ENCODE results near the gene RNGTT.

DNA sequence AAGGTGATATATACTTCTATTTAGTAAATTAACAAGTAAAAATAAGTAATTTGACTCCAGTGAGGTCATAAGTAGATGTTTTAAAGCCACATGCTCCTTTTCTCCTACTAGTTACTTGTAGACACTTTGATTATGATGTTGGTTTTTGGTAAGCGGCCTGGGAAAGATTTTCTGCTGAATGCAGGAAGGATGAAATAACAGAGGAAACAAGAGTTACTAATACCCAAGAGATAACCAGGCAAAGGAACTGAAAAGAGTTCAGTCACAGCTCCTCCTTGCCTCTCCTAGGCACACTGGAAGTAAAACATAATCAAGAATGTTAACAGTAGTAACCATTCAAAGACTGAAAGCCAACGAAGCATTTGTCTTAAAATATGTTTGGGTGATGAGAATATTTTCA, 203.3 kb downstream of the RNGTT start:
- TF ChIP-seq, protein P1, sequence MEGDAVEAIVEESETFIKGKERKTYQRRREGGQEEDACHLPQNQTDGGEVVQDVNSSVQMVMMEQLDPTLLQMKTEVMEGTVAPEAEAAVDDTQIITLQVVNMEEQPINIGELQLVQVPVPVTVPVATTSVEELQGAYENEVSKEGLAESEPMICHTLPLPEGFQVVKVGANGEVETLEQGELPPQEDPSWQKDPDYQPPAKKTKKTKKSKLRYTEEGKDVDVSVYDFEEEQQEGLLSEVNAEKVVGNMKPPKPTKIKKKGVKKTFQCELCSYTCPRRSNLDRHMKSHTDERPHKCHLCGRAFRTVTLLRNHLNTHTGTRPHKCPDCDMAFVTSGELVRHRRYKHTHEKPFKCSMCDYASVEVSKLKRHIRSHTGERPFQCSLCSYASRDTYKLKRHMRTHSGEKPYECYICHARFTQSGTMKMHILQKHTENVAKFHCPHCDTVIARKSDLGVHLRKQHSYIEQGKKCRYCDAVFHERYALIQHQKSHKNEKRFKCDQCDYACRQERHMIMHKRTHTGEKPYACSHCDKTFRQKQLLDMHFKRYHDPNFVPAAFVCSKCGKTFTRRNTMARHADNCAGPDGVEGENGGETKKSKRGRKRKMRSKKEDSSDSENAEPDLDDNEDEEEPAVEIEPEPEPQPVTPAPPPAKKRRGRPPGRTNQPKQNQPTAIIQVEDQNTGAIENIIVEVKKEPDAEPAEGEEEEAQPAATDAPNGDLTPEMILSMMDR (IDR thresholded peaks at IDR 0.05): no peak
- TF ChIP-seq POLR2A (IDR thresholded peaks at IDR 0.05) (no peak), POLR2AphosphoS5 (IDR thresholded peaks at IDR 0.05) (no peak), EP300 (IDR thresholded peaks at IDR 0.05) (no peak)
